ENCODE data around the gene CCDC15.

Gene CCDC15

DNA sequence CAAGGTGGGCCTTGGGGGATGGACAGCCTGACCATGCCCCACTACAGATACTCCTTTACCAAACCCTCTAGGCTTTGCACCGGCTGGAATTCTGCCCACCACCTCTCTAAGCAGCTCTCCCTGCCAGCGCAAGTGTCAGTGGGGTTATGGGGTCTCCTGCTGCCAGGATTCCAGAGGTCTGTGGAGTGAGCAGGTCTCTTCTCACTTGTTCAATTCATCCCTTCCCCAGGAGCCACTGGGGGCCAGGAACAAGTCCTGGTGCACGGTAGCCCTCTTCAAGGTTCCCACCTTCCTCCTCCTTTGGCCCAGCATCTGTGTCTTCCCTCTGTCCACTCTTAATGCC lies 30.5 kb downstream of the CCDC15 start:
- Histone ChIP-seq H3K36me3 (ENCODE audit: low read depth) (peaks cover 3% of the 10 kb centered on the region; the same call in 1 of the 2 replicates), H3K4me1 (ENCODE audit: insufficient read depth, poor library complexity, severe bottlenecking) (no peaks in the 10 kb centered on the region), H3K9me3 (ENCODE audit: severe bottlenecking) (no peaks in the 10 kb centered on the region), H3K27ac (ENCODE audit: poor library complexity, severe bottlenecking) (no peak overlapping the region), H3K4me3 (ENCODE audit: severe bottlenecking) (no peak overlapping the region), H3K27me3 (ENCODE audit: insufficient read depth, poor library complexity, severe bottlenecking) (no peaks in the 10 kb centered on the region)
- TF ChIP-seq, protein P1, sequence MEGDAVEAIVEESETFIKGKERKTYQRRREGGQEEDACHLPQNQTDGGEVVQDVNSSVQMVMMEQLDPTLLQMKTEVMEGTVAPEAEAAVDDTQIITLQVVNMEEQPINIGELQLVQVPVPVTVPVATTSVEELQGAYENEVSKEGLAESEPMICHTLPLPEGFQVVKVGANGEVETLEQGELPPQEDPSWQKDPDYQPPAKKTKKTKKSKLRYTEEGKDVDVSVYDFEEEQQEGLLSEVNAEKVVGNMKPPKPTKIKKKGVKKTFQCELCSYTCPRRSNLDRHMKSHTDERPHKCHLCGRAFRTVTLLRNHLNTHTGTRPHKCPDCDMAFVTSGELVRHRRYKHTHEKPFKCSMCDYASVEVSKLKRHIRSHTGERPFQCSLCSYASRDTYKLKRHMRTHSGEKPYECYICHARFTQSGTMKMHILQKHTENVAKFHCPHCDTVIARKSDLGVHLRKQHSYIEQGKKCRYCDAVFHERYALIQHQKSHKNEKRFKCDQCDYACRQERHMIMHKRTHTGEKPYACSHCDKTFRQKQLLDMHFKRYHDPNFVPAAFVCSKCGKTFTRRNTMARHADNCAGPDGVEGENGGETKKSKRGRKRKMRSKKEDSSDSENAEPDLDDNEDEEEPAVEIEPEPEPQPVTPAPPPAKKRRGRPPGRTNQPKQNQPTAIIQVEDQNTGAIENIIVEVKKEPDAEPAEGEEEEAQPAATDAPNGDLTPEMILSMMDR (IDR thresholded peaks at IDR 0.05; ENCODE audit: poor library complexity, severe bottlenecking) = no peak
- ATAC-seq (ENCODE audit: low read depth) = no peak
- no peak for DNase-seq (ENCODE audit: low spot score)

DNA sequence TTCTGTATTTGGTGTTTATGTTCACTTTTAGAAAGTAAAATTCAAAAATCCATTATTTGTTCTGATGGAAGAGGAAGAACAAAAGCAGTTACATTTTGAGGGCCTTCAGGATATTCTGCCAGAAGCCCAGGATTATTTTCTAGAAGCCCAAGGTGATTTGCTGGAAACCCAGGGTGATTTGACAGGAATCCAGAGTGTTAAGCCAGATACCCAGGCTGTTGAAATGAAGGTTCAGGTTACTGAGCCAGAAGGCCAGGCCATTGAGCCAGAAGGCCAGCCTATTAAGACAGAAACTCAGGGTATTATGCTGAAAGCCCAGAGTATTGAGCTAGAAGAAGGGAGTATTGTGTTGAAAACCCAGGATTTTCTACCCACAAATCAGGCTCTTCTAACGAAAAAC lies 33.1 kb downstream of the CCDC15 start:
- Histone ChIP-seq H3K9me3 (ENCODE audit: severe bottlenecking) (no peaks in the 10 kb centered on the region), H3K27me3 (ENCODE audit: insufficient read depth, poor library complexity, severe bottlenecking) (no peaks in the 10 kb centered on the region), H3K27ac (ENCODE audit: poor library complexity, severe bottlenecking) (no peak overlapping the region), H3K36me3 (ENCODE audit: low read depth) (peaks cover 6% of the 10 kb centered on the region; the same call in 1 of the 2 replicates), H3K4me3 (ENCODE audit: severe bottlenecking) (no peak overlapping the region), H3K4me1 (ENCODE audit: insufficient read depth, poor library complexity, severe bottlenecking) (no peaks in the 10 kb centered on the region)
- DNase-seq (ENCODE audit: low spot score) = no peak
- TF ChIP-seq, protein P1 (IDR thresholded peaks at IDR 0.05; ENCODE audit: poor library complexity, severe bottlenecking) = no peak
- ATAC-seq (ENCODE audit: low read depth) = no peak

DNA sequence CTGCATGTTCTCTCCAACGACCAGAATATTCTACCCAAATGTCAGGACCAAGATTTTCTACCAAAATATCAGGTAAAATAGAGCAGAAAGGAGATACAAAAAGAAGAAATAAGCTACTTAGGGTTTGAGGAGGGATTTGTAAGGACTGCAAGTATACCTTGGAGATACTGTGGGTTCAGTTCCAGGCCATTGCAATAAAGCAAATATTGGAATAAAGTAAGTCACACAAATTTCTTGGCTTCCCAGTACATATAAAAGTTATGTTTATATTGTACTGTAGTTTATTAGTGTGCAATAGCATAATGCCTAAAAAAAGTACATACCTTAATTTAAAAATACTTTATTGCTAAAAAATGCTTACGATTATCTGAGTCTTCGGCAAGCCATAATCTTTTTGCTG lies 34.1 kb downstream of the CCDC15 start:
- TF ChIP-seq, protein P1 (IDR thresholded peaks at IDR 0.05; ENCODE audit: poor library complexity, severe bottlenecking) = no peak
- peaks cover 3% of the 10 kb centered on the region; the same call in 1 of the 2 replicates for H3K36me3 ChIP-seq (ENCODE audit: low read depth)
- H3K27ac ChIP-seq (ENCODE audit: poor library complexity, severe bottlenecking) = no peak overlapping the region
- no peak for ATAC-seq (ENCODE audit: low read depth)
- no peak overlapping the region for H3K4me3 ChIP-seq (ENCODE audit: severe bottlenecking)
- no peaks in the 10 kb centered on the region for H3K4me1 ChIP-seq (ENCODE audit: insufficient read depth, poor library complexity, severe bottlenecking)
- H3K27me3 ChIP-seq (ENCODE audit: insufficient read depth, poor library complexity, severe bottlenecking) = no peaks in the 10 kb centered on the region
- no peaks in the 10 kb centered on the region for H3K9me3 ChIP-seq (ENCODE audit: severe bottlenecking)
- no peak for DNase-seq (ENCODE audit: low spot score)

DNA sequence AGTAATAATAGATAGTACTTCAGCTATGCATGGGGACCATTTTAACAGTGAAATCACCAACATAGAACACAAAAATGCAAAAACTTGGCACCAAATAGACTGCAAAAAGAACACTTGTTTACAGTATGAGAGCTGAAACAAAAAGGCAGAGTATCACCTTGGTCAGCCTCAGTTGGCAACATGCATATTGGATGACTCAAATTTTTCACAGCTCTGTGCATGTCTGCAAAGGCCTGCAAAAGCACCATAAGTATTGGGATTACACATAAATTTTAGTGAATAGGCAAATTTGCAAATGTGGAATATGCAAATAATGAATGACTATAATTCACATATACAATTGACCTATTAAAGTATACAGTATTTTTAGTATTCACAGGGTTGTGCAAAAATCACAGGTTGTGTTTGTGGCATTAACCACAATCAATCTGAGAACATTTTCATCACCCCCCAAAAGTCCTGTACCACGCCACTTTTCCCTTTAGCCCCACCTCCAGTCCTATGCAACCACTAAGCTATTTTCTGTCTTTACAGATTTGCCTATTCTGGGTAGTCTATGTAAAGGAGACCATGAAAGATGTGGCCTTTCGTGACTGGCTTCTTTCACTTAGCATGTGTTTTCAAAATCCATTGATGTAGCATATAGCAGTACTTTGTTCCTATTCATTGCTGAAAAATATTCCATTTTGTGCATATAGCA lies 47.2 kb downstream of the CCDC15 start:
- H3K4me3 ChIP-seq (ENCODE audit: severe bottlenecking) = no peak overlapping the region
- TF ChIP-seq, protein P1 (IDR thresholded peaks at IDR 0.05; ENCODE audit: poor library complexity, severe bottlenecking) = no peak
- H3K27me3 ChIP-seq (ENCODE audit: insufficient read depth, poor library complexity, severe bottlenecking) = no peaks in the 10 kb centered on the region
- DNase-seq (ENCODE audit: low spot score) (no peak), ATAC-seq (ENCODE audit: low read depth) (no peak)
- no peak overlapping the region for H3K27ac ChIP-seq (ENCODE audit: poor library complexity, severe bottlenecking)
- no peaks in the 10 kb centered on the region for H3K4me1 ChIP-seq (ENCODE audit: insufficient read depth, poor library complexity, severe bottlenecking)
- no peaks in the 10 kb centered on the region for H3K9me3 ChIP-seq (ENCODE audit: severe bottlenecking)
- peaks cover 11% of the 10 kb centered on the region; the same call in 1 of the 2 replicates for H3K36me3 ChIP-seq (ENCODE audit: low read depth)

DNA sequence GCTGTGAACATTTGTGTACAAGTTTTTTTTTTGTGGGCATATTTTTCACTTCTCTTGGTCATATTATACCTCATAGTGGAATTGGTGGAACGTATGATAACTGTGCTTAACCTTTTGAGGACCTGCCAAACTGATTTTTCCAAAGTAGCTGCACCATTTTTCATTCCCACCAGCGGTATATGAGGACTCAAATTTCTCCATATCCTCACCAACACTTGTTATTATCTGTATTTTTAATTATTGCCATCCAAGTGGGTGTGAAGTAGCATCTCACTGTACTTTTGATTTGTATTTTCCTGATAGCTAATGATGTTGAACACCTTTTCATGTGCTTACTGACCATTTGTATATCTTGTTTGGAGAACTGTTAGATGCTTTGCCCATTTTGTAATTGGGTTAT lies 47.8 kb downstream of the CCDC15 start:
- ATAC-seq (ENCODE audit: low read depth) (no peak), DNase-seq (ENCODE audit: low spot score) (no peak)
- no peak overlapping the region for H3K27ac ChIP-seq (ENCODE audit: poor library complexity, severe bottlenecking)
- no peak overlapping the region for H3K4me3 ChIP-seq (ENCODE audit: severe bottlenecking)
- TF ChIP-seq, protein P1 (IDR thresholded peaks at IDR 0.05; ENCODE audit: poor library complexity, severe bottlenecking) = no peak
- H3K4me1 ChIP-seq (ENCODE audit: insufficient read depth, poor library complexity, severe bottlenecking) = no peaks in the 10 kb centered on the region
- H3K36me3 ChIP-seq (ENCODE audit: low read depth) = peaks cover 11% of the 10 kb centered on the region; the same call in 1 of the 2 replicates
- no peaks in the 10 kb centered on the region for H3K9me3 ChIP-seq (ENCODE audit: severe bottlenecking)
- H3K27me3 ChIP-seq (ENCODE audit: insufficient read depth, poor library complexity, severe bottlenecking) = no peaks in the 10 kb centered on the region
